GM18861 (cell line): Measurements from ENCODE around the gene ASAP2.

Source experiments
- ATAC-seq: cut with Tn5 transposase; IDR thresholded peaks from one replicate; pipeline ENCODE4 v1.9.1; 2021; ENCODE audit not compliant: unreplicated experiment

Gene ASAP2

GRCh38 chr2:9205963-9206948 is at the start of gene ASAP2:
Gene ASAP2, plus strand, starts transcription at chr2:9206812. Its CDS starts 293 bp downstream, at chr2:9207105.
- ATAC-seq = peak; percentile 49

DNA sequence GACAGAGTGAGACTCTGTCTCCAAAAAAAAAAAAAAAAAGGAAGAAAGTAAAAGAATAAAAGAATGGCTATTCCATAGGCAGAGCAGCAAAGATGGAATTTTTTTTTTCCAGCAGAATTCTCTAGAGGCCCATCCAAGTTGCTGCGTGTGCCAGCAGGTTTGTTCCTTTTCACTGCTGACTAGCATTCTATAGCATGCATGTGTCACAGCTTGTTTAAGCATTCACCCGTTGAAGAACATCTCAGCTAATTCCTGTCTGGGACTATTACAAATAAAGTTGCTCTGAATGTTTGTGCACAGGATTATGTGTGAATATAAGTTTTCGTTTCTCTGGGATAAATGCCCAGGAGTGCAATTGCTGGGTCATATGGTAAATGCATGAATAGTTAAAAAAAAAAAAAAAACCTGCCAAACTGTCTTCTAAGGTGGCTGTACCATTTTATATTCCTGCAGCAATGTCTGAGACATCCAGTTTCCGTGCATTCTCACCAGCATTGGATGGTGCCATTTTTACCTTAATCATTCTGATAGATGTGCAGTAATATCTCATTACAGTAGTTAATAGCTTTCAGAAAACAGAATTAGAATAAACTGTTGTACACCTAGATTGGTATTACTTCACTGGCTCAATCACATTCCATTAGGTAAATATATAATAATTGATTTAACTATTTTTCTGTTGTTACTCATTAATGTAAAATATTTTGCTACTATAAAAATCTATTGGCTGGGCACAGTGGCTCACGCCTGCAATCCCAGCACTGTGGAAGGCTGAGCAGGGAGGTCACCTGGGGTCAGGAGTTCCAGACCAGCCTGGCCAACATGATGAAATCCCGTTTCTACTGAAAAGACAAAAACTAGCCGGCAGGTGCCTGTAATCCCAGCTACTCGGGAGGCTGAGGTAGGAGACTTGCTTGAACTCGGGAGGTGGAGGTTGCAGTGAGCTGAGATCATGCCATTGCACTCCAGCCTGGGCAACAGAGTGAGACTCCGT is 47.5 kb upstream of the ASAP2 start:
- ATAC-seq = no peak

DNA sequence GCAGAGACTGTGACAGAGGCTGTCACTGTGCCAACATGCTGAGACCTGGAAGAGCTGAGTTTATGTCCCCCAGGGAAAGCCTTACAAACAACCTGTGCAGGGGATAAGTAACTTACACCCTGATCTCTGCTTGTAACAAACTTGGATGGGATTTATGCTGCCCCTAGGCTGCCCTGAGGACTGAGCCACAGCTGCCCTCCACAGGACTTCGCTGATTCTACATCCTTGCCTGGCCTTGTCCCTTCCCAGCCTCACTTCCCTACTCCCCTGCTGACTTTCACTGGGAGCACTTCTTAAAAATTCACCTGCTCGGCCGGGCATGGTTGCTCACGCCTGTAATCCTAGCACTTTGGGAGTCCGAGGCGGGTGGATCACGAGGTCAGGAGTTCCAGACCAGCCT is 45.9 kb upstream of the ASAP2 start:
- no peak for ATAC-seq

- ATAC-seq = no peak
Observed at GRCh38 chr2:9162841-9163240, 43.8 kb upstream of the ASAP2 start.

DNA sequence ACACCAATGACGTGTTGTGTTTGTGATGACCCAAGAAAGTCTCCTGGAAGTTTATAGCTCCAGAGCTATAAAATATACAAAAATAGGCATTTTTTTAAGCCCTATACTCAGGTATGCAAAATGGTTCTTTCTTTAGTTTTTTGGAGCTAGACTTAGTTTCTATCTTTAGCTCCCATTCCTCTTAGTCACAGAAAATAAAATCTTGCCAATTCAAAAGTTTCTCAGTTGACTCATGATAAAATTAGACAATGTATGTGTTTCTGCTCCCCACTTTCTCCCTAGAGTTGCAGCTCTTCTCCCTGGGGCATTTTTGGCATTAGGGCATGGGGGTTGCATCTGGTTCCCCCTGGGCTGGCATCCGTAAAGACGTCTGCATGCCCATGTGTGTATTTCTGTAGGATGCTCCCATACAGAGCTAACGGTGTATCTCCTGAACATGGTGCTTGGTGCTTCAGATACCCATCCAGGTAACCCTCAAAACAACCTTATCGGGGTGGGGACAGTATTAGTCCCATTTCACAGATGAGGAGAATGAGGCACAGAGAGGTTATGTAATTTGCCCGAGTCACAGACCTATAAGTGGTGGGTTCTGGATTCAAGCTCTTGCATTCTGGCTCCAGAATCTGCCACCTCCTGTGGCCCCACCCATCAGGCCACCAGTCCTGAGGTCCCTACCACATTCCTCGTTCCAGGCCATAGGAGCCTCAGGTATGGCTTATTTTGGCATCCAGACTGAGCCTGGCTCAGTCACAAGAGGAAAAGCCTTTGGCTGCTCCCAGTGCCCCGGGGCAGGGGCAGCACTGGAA is 43.1 kb upstream of the ASAP2 start:
- ATAC-seq = no peak

DNA sequence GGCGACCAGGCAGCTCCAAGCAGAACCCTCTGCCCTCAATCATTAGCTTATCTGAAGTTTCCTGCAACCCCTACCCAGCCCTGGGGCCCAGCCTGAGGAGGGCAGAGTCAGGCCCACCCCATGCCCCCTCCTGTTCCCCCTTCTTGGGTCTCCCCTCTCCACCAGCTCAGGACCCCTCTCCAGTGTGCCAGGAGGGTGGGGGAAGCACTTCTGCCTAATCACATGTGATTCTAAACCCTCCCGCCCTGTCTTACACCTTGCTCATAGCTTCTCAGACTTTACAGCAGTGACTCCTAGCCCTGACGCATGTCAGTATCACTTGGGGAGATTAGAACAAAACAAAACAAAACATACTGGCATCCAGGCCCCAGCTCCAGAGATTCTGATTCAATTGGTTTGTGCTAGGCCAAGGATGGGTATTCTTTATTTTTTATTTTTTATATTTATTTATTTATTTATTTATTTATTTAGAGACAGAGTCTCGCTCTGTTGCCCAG is 42.5 kb upstream of the ASAP2 start:
- ATAC-seq = no peak

- no peak for ATAC-seq
Observed at GRCh38 chr2:9165625-9166024, 41.0 kb upstream of the ASAP2 start.

DNA sequence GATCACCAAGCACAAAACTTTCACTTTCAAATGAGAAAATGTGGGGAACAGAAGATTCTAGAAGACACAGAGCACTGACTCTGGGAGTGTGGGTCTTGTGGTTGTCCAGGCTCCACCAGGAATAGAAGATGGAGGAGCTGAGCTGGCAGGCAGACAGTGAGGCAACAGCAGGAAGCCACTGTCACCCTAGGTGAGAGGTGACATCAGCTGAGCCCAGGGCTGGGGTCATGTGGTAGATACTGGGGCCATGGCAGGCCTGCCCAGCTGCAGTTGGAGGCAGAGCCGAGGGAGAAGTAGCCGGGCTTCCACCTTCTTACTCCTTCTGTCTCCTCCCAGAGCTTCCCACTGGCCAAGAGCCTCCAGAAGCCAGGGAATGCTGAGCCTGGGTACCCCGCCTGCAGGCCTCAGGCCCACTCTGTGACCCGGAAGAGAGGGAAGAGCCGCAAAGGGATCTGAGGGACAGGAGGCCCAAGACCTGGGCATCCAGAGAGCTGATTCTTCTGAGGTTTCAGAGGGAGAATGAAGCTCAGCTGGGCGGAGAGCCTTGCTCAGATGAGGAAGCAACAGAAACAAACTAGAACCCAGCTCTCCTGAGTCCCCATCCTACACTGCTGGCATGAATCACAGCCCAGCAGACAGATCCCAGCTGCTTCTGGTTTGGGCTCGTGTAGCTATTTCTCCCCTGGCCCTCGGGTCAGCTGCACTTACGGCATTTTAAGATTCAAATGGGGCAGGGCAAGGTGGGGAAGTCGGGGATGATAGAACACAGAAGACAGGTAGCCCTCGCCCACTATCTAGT is 39.8 kb upstream of the ASAP2 start:
- no peak for ATAC-seq

- no peak for ATAC-seq
Observed at GRCh38 chr2:9167718-9168657, 38.6 kb upstream of the ASAP2 start.

GRCh38 chr2:9168821-9169221 is 37.8 kb upstream of the ASAP2 start:
- no peak for ATAC-seq

DNA sequence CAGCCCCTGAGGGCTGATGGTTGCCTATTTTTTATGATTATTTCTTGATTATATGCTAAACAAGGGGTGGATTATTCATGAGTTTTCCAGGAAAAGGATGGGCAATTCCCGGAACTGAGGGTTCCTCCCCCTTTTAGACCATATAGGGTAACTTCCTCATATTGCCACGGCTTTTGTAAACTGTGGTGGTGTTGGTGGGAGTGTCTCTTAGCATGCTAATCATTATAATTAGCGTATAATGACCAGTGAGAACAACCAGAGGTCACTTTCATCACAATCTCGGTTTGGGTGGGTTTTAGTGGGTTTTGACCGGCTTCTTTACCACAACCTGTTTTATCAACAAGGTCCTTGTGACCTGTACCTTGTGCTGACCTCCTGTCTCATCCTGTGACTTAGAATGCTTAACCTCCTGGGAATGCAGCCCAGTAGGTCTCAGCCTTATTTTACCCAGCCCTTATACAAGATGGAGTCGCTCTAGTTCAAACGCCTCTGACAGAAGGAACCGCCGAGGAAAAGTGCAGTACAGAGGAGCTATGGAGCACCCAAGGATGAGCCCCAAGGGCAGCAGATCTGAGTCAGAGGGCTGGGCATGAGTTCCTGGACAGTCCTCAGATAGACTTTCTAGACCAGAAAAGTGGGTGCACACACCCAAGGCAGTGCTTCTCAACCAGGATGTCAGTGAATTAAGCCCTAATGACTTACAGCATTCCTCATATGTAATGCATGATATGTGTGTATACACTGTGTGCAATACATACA is 37.1 kb upstream of the ASAP2 start:
- no peak for ATAC-seq

GRCh38 chr2:9170458-9171130 is 36.0 kb upstream of the ASAP2 start:
- no peak for ATAC-seq

DNA sequence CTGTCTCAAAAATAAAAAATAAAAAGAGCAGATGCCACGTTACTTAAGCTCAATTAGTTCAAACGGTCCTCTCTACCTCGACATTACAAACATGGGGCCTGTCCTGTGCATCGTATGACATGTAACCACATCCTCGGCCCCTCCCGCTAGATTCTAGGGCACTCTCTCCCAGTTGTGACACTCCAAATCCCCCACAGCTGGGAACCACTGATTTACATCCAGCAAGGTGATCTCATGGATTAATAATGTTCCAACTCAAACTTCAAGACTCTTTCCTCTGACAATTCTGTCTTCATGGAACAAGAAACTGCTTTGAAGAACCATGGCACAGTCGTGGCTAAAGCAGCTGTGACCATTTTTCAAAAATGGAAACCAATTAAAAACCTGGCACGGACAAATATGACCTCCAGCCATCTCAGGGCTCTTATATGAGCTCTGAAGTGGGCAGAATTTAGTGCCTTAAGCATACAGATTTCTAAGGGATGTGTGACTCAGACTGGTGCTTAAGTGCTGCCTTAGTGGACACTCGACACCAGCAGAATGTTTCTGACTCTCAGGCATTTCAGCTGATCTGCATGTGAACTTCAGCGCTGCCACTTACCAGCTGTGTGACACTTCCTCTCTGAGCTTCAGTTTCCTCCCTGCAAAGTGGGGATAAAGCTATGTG is 31.7 kb upstream of the ASAP2 start:
- ATAC-seq = no peak

DNA sequence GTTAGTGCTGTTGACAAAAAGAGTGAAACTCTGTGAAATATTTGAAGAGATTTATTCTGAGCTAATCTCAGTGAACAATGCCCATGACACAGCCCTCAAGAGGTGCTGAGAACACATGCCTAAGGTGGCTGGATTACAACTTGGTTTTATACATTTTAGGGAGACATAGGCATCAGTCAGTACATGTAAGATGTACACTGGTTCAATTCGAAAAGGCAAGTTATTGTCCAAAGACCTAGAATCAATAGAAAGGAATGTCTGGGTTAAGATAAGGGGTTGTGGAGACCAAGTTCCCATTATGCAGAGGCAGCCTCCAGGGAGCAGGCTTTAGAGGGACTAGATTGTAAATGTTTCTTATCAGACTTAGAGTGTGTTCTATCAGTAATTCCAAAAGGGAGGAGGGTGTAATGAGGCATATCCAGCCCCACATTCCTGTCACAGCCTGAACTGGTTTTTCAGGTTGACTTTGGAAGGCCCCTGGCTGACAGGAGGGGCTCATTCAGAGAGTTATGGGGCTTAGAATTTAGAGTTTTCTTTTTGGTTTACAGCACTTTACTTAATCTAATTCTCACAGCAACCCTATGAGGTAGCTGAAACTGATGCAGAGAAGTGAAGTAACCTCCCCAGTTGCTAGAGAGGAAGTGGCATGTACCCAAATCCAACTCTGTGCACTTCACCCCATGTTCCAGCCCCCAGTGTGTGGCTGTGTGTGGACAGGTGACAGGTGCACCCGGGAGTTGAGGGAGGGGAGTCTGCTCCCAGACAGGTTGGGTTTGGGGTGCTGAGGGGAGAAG is 28.3 kb upstream of the ASAP2 start:
- ATAC-seq = no peak

DNA sequence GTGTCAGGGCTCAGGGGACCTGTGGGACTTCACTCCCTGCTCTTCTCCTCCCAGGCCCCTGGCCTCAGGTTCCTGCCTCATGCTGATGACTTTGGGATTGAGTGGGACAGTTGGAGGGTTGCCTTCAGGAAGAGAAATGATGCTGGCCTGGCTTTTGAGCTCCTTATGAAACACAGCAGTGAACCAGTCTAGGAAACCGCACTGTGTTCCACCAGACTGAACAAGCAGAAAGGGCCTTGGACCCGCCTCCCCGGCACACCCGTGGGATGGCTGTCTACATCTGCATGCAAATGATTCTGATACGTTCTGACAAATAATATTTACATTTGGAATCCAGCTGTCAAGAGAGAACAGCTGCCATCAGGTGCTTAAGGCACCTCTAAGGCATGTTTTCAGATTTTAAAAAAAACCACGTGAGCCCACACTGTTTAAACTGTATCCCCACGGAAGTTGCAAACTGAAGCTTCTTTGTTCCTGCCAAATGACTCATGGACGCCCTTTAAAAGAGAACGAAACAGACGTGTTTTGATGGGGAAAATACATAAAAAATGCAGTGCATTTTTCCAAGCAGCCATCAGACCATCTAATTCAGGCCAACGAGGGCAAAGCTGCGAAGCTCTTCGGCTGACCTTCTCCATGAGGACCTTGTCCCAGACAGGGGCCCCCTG is 27.6 kb upstream of the ASAP2 start:
- ATAC-seq = peak; percentile 43
